ENCODE data around the gene NVL.

DNA sequence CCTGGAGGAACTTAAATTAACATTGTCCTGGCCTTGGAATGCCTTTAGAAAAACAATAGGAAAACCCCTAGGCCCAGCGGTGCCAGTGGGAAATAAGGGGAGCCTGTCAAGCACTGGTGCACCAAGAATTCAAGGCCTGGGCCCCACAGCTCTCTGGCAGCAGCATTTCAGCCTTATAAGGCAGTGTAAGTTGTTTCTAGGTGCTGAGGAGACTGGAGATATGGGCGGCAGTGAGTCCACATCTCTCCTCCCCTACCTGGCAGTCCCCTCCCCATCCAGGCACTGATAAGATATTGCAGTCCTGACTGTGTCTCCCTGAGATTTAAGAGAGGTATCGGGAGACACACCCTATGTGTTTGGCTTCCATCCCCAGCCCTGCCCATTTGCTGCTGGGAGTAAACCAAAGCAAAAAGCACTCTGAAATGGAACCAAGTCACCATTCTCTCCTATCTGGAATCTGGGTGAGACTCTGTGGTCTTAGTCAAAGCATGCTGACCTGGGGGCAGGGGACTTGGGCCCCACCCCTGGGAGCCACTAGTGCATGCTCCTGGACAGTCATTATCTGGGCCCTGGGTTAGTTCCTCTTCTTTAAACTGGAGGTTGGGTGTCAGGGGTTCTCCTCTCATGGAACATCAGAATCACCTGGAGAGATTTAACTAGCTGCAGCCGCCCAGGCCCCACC, 116.4 kb downstream of the NVL start:
- TF ChIP-seq, protein P1, sequence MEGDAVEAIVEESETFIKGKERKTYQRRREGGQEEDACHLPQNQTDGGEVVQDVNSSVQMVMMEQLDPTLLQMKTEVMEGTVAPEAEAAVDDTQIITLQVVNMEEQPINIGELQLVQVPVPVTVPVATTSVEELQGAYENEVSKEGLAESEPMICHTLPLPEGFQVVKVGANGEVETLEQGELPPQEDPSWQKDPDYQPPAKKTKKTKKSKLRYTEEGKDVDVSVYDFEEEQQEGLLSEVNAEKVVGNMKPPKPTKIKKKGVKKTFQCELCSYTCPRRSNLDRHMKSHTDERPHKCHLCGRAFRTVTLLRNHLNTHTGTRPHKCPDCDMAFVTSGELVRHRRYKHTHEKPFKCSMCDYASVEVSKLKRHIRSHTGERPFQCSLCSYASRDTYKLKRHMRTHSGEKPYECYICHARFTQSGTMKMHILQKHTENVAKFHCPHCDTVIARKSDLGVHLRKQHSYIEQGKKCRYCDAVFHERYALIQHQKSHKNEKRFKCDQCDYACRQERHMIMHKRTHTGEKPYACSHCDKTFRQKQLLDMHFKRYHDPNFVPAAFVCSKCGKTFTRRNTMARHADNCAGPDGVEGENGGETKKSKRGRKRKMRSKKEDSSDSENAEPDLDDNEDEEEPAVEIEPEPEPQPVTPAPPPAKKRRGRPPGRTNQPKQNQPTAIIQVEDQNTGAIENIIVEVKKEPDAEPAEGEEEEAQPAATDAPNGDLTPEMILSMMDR (IDR thresholded peaks at IDR 0.05): no peak
- TF ChIP-seq ZFX (IDR thresholded peaks at IDR 0.05; ENCODE audit: borderline replicate concordance): no peak
